Adrenal gland (tissue), 5 donors: ENCODE data around the gene SERPINB3.

Source experiments
- CTCF ChIP-seq, 6 experiments: fragments of 450-650 bp in 4 of 6; fragments of 200-600 bp in 2 of 6; sonication (generic) in 1 of 6; IDR thresholded peaks; 1 replicate in 5 of 6; 2 replicates in 1 of 6; pipeline versions ENCODE4 v1.5.1 to v1.8.0; 2016 to 2021; ENCODE audit warnings: antibody characterized with exemption in 6 of 6, mild to moderate bottlenecking in 2 of 6, moderate library complexity in 1 of 6
- POLR2A ChIP-seq, 2 donors: fragments of 450-650 bp; IDR thresholded peaks; one replicate each; pipeline ENCODE4 v1.6.1; 2017; ENCODE audit warnings: antibody characterized with exemption in 2 of 2, mild to moderate bottlenecking in 2 of 2, moderate library complexity in 1 of 2
- donor health status: DM: no; HTN: no; CAD: no.

- TF ChIP-seq POLR2A (IDR thresholded peaks at IDR 0.05) (no peak), CTCF (IDR thresholded peaks at IDR 0.05) (no peak)
These were observed 42.0 kb downstream of the SERPINB3 start for GRCh38 chr18:63619661-63620060.
